Measurements from ENCODE around the gene GAGE12D. TPM values are rescaled to one million over a fixed set of nuclear protein-coding genes. Genes with fewer than 3 reads are reported as not detected.

GAGE12D gene, protein sequence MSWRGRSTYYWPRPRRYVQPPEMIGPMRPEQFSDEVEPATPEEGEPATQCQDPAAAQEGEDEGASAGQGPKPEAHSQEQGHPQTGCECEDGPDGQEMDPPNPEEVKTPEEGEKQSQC
- total RNA-seq (2022; extraction: Qiagen RNA extraction): not detected in 5 replicates

DNA sequence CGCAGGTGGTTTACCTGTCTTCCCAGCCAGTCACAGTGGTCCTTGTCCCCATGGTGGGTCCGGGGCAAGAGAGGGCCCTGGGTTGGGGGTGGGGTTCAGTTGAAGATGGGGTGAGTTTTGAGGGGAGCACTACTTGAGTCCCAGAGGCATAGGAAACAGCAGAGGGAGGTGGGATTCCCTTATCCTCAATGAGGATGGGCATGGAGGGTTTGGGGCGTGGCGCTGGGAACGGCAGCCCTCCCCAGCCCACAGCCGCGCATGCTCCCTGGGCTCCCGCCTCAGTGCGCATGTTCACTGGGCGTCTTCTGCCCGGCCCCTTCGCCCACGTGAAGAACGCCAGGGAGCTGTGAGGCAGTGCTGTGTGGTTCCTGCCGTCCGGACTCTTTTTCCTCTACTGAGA lies at the start of gene GAGE12D:
Gene GAGE12D (plus strand): TSS at position 301 of the 400 bp plus-strand sequence. CDS start 1,155 bp downstream, outside the sequence.

DNA sequence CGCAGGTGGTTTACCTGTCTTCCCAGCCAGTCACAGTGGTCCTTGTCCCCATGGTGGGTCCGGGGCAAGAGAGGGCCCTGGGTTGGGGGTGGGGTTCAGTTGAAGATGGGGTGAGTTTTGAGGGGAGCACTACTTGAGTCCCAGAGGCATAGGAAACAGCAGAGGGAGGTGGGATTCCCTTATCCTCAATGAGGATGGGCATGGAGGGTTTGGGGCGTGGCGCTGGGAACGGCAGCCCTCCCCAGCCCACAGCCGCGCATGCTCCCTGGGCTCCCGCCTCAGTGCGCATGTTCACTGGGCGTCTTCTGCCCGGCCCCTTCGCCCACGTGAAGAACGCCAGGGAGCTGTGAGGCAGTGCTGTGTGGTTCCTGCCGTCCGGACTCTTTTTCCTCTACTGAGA lies 9.7 kb upstream of the GAGE12D start, which contains the start of gene GAGE12C:
Gene GAGE12C (plus strand): TSS at position 301 of the 400 bp plus-strand sequence. CDS start 1,155 bp downstream, outside the sequence.

DNA sequence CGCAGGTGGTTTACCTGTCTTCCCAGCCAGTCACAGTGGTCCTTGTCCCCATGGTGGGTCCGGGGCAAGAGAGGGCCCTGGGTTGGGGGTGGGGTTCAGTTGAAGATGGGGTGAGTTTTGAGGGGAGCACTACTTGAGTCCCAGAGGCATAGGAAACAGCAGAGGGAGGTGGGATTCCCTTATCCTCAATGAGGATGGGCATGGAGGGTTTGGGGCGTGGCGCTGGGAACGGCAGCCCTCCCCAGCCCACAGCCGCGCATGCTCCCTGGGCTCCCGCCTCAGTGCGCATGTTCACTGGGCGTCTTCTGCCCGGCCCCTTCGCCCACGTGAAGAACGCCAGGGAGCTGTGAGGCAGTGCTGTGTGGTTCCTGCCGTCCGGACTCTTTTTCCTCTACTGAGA lies 9.5 kb downstream of the GAGE12D start, which contains the start of gene GAGE12E:
Gene GAGE12E (plus strand): TSS at position 301 of the 400 bp plus-strand sequence. CDS start 1,155 bp downstream, outside the sequence.

DNA sequence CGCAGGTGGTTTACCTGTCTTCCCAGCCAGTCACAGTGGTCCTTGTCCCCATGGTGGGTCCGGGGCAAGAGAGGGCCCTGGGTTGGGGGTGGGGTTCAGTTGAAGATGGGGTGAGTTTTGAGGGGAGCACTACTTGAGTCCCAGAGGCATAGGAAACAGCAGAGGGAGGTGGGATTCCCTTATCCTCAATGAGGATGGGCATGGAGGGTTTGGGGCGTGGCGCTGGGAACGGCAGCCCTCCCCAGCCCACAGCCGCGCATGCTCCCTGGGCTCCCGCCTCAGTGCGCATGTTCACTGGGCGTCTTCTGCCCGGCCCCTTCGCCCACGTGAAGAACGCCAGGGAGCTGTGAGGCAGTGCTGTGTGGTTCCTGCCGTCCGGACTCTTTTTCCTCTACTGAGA lies 19.0 kb downstream of the GAGE12D start, which contains the start of gene GAGE12F:
Gene GAGE12F (plus strand): TSS at position 301 of the 400 bp plus-strand sequence. CDS start 1,155 bp downstream, outside the sequence.

DNA sequence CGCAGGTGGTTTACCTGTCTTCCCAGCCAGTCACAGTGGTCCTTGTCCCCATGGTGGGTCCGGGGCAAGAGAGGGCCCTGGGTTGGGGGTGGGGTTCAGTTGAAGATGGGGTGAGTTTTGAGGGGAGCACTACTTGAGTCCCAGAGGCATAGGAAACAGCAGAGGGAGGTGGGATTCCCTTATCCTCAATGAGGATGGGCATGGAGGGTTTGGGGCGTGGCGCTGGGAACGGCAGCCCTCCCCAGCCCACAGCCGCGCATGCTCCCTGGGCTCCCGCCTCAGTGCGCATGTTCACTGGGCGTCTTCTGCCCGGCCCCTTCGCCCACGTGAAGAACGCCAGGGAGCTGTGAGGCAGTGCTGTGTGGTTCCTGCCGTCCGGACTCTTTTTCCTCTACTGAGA lies 28.6 kb downstream of the GAGE12D start, which contains the start of gene GAGE12G:
Gene GAGE12G (plus strand): TSS at position 301 of the 400 bp plus-strand sequence. CDS start 1,155 bp downstream, outside the sequence.

DNA sequence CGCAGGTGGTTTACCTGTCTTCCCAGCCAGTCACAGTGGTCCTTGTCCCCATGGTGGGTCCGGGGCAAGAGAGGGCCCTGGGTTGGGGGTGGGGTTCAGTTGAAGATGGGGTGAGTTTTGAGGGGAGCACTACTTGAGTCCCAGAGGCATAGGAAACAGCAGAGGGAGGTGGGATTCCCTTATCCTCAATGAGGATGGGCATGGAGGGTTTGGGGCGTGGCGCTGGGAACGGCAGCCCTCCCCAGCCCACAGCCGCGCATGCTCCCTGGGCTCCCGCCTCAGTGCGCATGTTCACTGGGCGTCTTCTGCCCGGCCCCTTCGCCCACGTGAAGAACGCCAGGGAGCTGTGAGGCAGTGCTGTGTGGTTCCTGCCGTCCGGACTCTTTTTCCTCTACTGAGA lies 38.1 kb downstream of the GAGE12D start, which contains the start of gene GAGE12H:
Gene GAGE12H (plus strand): TSS at position 301 of the 400 bp plus-strand sequence. CDS start 1,155 bp downstream, outside the sequence.

DNA sequence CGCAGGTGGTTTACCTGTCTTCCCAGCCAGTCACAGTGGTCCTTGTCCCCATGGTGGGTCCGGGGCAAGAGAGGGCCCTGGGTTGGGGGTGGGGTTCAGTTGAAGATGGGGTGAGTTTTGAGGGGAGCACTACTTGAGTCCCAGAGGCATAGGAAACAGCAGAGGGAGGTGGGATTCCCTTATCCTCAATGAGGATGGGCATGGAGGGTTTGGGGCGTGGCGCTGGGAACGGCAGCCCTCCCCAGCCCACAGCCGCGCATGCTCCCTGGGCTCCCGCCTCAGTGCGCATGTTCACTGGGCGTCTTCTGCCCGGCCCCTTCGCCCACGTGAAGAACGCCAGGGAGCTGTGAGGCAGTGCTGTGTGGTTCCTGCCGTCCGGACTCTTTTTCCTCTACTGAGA lies 47.7 kb downstream of the GAGE12D start, which contains the start of gene GAGE2A:
Gene GAGE2A (plus strand): TSS at position 301 of the 400 bp plus-strand sequence. CDS start 1,155 bp downstream, outside the sequence.

Other genes with a start within 250 kb of the GAGE12D start
- gene GAGE10, start 238.1 kb upstream of the GAGE12D start, total RNA-seq (2022; extraction: Qiagen RNA extraction): not detected in 5 replicates
- not detected in 5 replicates for gene GAGE12J, start 219.7 kb upstream of the GAGE12D start, total RNA-seq (2022; extraction: Qiagen RNA extraction)
- not detected in 5 replicates for gene GAGE13, start 210.2 kb upstream of the GAGE12D start, total RNA-seq (2022; extraction: Qiagen RNA extraction)
- gene GAGE12C, start 9.6 kb upstream of the GAGE12D start, total RNA-seq (2022; extraction: Qiagen RNA extraction): not detected in 5 replicates
- not detected in 5 replicates for gene GAGE12E, start 9.6 kb downstream of the GAGE12D start, total RNA-seq (2022; extraction: Qiagen RNA extraction)
- gene GAGE12F, start 19.1 kb downstream of the GAGE12D start, total RNA-seq (2022; extraction: Qiagen RNA extraction): not detected in 5 replicates
- not detected in 5 replicates for gene GAGE12G, start 28.7 kb downstream of the GAGE12D start, total RNA-seq (2022; extraction: Qiagen RNA extraction)
- gene GAGE12H, start 38.2 kb downstream of the GAGE12D start, total RNA-seq (2022; extraction: Qiagen RNA extraction): not detected in 5 replicates
- gene GAGE2A, start 47.8 kb downstream of the GAGE12D start, total RNA-seq (2022; extraction: Qiagen RNA extraction): not detected in 5 replicates
- not detected in 5 replicates for gene GAGE1, start 57.3 kb downstream of the GAGE12D start, total RNA-seq (2022; extraction: Qiagen RNA extraction)
- 0.29 TPM in 1 of 5 replicates, not detected in the others for gene PAGE1, start 154.3 kb downstream of the GAGE12D start, total RNA-seq (2022; extraction: Qiagen RNA extraction)